Cerebellar nuclear complex (tissue), 1 donor: ENCODE measurements around the gene UGT1A9.

ENCODE experiments used
- DNase-seq, 2 experiments: peaks; one replicate each; lab custom pipeline; 2025; lab: John Stamatoyannopoulos, UW

Gene UGT1A9

DNA sequence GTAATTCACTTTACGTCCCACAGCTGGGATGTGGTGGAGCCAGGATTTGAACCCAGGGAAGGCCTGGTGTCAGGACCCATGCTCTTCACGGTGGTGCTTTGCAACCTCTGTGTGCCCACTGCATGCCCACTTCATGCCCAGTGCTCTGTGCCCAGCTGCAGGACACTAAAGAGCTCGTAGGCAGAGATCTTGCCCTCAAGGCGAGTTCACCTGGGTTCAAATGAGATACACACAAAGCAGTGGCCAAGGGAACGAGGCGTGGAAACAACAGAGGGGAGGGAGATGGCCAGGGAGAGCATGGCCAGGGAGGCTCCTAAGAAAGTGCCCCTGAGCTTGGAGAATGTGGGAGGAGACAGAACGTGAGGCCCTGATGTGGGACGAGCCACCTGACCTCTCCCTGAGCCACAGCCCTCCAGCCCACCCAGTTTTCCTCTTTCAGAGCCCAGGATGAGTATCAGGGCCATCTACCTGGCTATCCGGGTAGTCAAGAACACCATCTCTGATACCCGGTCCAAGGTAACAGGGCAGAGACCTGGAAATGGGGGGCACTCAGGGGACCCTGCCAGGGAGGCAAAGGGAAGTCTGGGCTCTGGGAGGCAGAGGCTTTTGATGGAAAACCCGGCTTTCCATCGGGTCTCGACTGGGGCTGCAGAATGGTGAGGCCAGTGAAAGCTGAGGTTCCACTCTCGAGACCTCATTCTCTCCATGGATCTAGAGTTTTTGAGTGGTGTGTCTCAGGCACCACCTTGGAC, 126.8 kb downstream of the UGT1A9 start:
- DNase-seq: no peak

GRCh38 chr2:233799087-233799665, 127.5 kb downstream of the UGT1A9 start:
- DNase-seq: no peak

- DNase-seq: no peak
Measured at GRCh38 chr2:233799716-233800115, 128.0 kb downstream of the UGT1A9 start.

DNA sequence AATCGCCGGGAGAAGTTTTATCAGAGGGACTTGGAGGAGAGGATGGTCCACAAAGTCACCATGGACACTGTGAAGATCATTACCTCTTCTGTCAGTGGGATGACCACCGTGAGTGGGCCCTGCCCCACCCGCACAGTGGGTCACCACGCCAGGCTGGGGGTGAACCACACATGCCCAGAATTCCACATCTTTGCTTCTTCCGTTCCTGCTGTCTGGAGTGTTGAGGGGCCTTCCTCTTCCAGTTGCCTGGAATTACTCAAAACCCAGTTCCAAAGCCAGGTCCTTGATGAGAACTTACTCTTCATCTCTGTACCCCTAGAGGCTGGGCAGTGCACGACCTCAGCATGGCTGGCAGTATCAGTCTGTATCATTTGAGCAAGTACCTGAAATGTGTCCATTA, 128.5 kb downstream of the UGT1A9 start:
- no peak for DNase-seq

DNA sequence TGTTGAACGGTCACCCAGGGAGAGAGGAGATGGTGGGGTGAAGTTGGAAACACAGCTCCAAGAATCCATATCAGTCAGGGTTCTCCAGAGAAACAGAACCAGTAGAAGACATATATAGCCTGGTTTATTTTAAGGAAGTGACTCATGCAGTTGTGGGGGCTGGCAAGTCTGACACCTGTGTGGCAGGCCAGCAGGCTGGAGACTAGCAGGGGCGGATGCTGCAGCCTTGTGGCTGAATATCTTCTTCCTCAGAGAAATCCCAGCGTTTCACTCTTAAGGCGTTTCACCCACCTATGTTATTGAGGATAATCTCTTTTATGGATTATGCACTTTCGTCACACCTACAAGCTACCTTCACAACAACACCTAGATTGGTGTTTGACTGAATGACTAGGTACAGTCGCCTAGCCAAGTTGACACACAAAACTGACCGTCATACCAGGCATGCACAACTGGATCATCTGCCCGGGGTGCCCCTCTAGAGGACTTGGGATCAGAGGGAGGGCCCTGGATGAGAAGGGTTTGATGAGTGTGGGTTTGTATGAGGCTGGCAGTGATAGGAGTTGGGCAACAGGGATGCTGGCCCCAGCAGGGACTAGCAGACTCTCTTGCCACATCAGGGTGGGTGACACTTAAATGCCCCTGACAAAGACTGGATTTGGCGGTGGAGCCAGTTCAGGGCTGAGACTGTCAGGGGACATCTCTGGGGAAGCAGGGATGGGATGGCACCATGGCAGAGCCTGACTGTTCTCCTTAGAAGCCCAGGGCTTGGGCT, 129.8 kb downstream of the UGT1A9 start:
- DNase-seq: no peak

DNA sequence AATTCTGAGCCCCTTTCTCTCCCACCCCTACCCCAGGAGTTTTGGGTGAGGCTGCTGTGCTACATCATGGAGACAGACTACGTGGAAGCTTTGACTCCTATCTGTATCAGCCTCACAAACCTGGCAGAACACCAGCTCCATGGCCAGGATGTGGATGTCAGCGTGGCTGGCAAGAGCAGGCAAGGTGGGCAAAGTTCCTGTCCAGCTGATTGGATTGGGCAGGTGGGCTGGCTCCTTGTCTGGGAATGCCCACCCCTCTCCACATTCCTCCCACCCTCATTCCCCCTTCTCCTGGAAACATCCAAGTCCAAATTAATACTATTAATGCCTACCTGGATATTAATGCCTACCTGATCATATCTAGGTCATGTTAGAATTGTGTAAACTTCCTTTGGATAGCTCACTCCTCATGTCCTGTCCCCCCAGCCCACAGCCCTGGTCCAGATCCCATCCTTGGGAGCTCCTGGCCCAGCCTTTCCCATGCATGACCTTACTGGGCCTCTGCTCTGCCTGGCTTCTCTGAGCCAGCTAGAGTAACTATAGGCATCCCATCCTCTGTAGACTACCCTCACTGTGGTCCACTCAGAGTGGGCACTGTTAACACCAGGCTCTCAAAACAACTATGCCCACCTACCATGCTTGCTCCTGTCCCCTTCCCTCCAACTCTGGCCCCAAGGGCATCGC, 130.6 kb downstream of the UGT1A9 start:
- DNase-seq: no peak

- no peak for DNase-seq
Measured at GRCh38 chr2:233803292-233803911, 131.7 kb downstream of the UGT1A9 start.

GRCh38 chr2:233803994-233804393, 132.3 kb downstream of the UGT1A9 start:
- DNase-seq: no peak

GRCh38 chr2:233807215-233807865, 135.6 kb downstream of the UGT1A9 start:
- DNase-seq: no peak

GRCh38 chr2:233807966-233808935, 136.6 kb downstream of the UGT1A9 start:
- DNase-seq: no peak

DNA sequence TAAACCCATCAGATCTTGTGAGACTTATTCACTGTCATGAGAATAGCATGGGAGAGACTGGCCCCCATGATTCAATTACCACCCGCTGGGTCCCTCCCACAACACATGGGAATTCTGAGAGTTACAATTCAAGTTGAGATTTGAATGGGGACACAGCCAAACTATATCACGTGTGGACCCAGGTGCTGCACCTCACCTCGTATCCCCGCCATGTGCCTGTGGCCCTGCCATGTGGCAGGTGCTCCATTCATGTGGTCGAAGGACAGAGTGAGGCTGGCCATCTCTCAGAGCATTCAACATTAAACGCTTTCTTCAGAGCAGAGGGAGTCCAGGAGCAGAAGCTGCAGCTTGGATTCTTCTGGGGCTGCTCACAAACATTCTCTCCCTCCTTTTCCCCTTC, 138.7 kb downstream of the UGT1A9 start:
- no peak for DNase-seq

DNA sequence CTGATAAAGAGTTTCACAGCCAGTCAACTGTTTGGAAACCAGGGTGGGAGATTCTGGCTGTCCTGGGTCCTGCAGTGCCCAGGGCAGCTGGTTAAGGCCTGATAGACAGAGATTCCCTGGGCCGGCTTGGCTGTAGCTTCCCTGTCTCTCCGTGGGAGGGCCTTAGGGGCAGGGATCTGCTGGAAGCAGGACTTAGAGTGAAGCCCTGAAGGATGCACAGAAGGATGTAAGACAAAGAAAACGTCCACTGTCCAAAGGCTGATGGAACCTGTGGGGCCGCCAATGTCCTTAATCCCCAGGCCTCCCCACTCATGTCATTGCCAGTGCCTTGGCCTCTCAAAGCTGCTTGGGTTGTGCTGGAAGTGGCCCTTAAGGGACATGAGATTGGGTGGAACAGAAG, 139.4 kb downstream of the UGT1A9 start:
- DNase-seq: no peak

- DNase-seq: no peak
Measured at GRCh38 chr2:233811732-233812131, 140.0 kb downstream of the UGT1A9 start.

DNA sequence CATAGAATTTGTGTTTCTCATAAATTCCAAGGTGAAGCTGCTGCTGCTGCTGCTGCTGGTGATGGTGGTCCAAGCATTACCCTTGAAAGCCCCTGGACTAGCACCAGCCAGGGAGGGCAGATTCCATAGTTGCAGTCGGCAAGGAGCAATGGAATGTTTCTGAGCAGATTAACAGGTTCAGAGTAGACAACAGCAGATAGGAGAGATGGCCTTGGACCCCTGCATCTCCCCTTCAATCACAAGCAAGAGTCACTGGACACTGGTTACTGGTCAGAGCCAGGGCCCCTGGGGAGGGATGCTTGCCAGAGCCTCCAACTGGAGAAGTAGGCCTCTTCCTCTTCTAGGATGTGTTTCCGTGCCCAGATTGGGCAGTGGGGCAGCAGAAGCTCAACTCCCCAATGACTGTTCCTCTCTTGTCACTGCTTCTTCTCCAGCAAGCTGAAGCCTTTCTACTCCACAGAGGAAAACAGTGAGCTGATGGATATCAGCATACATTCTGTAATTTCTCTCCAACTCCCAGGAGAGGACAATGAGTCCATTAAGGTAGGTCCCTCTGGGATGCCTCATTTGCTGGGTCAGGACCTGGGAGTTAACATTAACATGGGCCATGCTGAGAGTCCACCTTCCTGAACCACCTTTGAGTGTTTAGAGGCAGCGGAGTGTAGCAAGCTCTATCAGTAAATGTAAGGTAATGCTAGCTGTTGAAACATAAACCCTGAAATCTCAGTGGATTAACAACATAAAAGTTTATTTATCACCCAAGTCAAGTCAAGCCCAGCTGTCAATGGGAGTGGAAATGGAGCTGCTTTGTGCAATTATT, 141.7 kb downstream of the UGT1A9 start:
- no peak for DNase-seq

- no peak for DNase-seq
Measured at GRCh38 chr2:233814056-233814835, 142.5 kb downstream of the UGT1A9 start.

DNA sequence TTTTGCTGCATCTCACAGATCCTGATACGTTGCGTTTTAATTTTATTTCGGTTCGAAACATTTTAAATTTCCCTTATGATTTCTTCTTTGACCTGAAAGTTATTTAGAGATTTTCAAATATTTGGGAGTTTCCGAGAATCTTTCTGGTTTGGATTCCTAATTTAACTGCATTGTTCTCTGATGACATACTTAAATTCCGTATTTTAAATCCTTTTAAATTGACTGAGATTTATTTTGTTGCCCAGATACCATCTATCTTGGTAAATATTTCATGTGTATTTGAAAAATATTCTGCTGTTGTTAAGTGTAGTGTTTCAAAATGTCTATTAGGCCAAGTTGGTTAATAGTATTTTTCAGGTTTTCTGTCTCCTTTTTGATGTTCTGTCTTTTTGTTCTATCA, 144.2 kb downstream of the UGT1A9 start:
- DNase-seq: no peak

GRCh38 chr2:233816334-233816733, 144.6 kb downstream of the UGT1A9 start:
- DNase-seq: no peak

- DNase-seq: no peak
Measured at GRCh38 chr2:233816771-233817170, 145.1 kb downstream of the UGT1A9 start.
